Measurements from ENCODE around the gene LFNG. TPM values are rescaled to one million over a fixed set of nuclear protein-coding genes. Genes with fewer than 3 reads are reported as not detected.

The LFNG gene
- total and polyA plus RNA-seq, 2 donors from 2014 or later = 5.0 to 18.4 TPM

GRCh38 chr7:2493205-2494164, 26.1 kb upstream of the LFNG start:
- no peak overlapping the region for H3K4me3 ChIP-seq (ENCODE audit: low read length in 3 of 3)
- no peaks in the 10 kb centered on the region for H3K36me3 ChIP-seq (ENCODE audit: control insufficient read depth in 2 of 3, insufficient read depth in 3 of 3, low read length in 3 of 3)
- no peak overlapping the region for H3K9ac ChIP-seq (ENCODE audit: low read length in 3 of 3)
- no peak for TF ChIP-seq CTCF (IDR thresholded peaks at IDR 0.05; ENCODE audit: borderline replicate concordance, extremely low read depth, insufficient read depth)
- H3K4me1 ChIP-seq (ENCODE audit: control insufficient read depth in 2 of 3, insufficient read depth in 2 of 3, low read depth in 1 of 3, low read length in 3 of 3) = peaks cover 0 to 10% (median 0%) of the 10 kb centered on the region in 3 donors
- no peak overlapping the region for H3K27ac ChIP-seq (ENCODE audit: low read depth in 2 of 2, low read length in 2 of 2)
- no peaks in the 10 kb centered on the region for H3K9me3 ChIP-seq (ENCODE audit: control insufficient read depth in 2 of 3, insufficient read depth in 1 of 3, low read length in 3 of 3)
- DNase-seq = peak in 2 of 5 donors; percentile 41 to 86
- H3K27me3 ChIP-seq (ENCODE audit: control insufficient read depth, insufficient read depth, low read length) = no peaks in the 10 kb centered on the region
- FAIRE-seq = no peak
- intact Hi-C loops (cut with DNase I) = no loop called here

DNA sequence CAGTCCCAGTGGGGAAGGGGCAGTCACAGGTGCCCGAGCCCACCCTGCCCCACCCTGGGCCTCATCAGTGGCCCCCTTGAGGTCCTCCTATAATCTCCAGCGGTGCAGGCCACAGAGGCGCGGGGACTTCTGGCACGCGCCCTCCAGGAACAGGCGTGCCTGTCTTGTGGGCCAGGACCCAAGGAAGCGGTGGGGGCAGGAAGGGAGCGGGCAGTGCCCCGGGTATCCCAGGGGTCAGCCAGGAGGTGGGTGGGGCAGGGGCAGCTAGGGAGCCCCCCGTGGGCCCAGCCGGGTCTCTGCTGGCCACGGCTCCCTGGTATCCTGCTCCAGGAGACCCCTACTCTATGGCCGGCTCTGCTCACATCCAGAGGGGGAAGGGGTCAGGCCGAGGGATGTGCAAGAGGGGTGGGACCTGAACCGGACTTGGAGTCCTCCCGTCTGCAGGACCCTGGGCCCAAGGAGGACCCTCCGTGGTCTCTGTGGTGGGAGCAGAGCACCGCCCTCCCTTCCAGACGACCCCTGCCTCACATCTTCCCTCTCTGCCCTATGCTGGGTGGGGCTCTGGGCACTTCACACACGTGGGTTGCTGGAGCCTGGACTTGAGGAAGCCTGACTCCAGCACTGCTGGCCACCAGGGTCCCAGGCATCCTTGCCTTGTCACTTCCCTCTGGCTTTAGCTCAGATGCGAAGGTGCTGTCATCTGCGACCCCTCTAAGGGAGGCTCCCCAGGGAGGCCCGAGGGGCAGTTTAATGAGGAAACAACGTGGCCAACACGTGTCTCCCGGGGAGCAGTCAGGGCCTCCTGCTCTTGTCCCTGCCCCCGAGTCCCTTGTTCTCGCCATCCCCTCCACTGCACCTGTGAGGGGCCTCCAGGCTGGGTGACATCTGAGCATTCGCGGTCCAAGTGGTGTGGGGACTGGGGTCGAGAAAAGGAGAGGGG, 25.1 kb upstream of the LFNG start:
- H3K27ac ChIP-seq (ENCODE audit: low read depth in 2 of 2, low read length in 2 of 2) = no peak overlapping the region

More for the DNA sequence above, 25.1 kb upstream of the LFNG start:
- no peak overlapping the region for H3K4me3 ChIP-seq (ENCODE audit: low read length in 3 of 3)
- no peaks in the 10 kb centered on the region for H3K9me3 ChIP-seq (ENCODE audit: control insufficient read depth in 2 of 3, insufficient read depth in 1 of 3, low read length in 3 of 3)
- no peaks in the 10 kb centered on the region for H3K36me3 ChIP-seq (ENCODE audit: control insufficient read depth in 2 of 3, insufficient read depth in 3 of 3, low read length in 3 of 3)
- no peak for TF ChIP-seq CTCF (IDR thresholded peaks at IDR 0.05; ENCODE audit: borderline replicate concordance, extremely low read depth, insufficient read depth)
- peak in 1 of 5 donors; percentile 81 for DNase-seq
- no peak overlapping the region for H3K9ac ChIP-seq (ENCODE audit: low read length in 3 of 3)
- no peaks in the 10 kb centered on the region for H3K27me3 ChIP-seq (ENCODE audit: control insufficient read depth, insufficient read depth, low read length)
- H3K4me1 ChIP-seq (ENCODE audit: control insufficient read depth in 2 of 3, insufficient read depth in 2 of 3, low read depth in 1 of 3, low read length in 3 of 3) = peaks cover 0 to 10% (median 0%) of the 10 kb centered on the region in 3 donors
- FAIRE-seq = no peak
- intact Hi-C loops (cut with DNase I) = no loop called here

All from kidney (tissue), 14 donors.